HCT116 (cell line): Measurements from ENCODE around the gene SPEM3.

Experiments
- CTCF ChIP-seq, 3 experiments: fragments of 200-600 bp in 1 of 3; sonication (generic) in 1 of 3; IDR thresholded peaks in 2 of 3; conservative IDR thresholded peaks in 1 of 3; 2 replicates each; pipeline ENCODE4 v1.5.1; 2012 to 2017; ENCODE audit warnings: low read depth in 2 of 3, low read length in 2 of 3, antibody characterized with exemption in 1 of 3, borderline replicate concordance in 1 of 3, control low read depth in 1 of 3, mild to moderate bottlenecking in 1 of 3, mixed read lengths in 1 of 3, mixed run types in 1 of 3, moderate library complexity in 1 of 3; ENCODE audit not compliant: insufficient read depth in 1 of 3
- SP1 ChIP-seq: IDR thresholded peaks from 2 replicates; pipeline ENCODE4 v1.6.1; 2012; ENCODE audit warnings: low read depth

GRCh38 chr17:7445619-7445968, 16.9 kb downstream of the SPEM3 start:
- TF ChIP-seq CTCF (IDR thresholded peaks at IDR 0.05 in 2 of 3, conservative IDR thresholded peaks at IDR 0.05 in 1 of 3; ENCODE audit: borderline replicate concordance in 1 of 3, insufficient read depth in 1 of 3, low read depth in 2 of 3, low read length in 2 of 3) (no peak), SP1 (no peak)
